ENCODE results near the gene COQ7. TPM values are rescaled to one million over a fixed set of nuclear protein-coding genes. Genes with fewer than 3 reads are reported as not detected.

COQ7 gene
- total RNA-seq, 1 experiment from 2014 or later: 30.7 TPM

GRCh38 chr16:19105131-19105530 lies 37.7 kb downstream of the COQ7 start:
- H3K27me3 ChIP-seq (ENCODE audit: insufficient read depth, low read depth): no peaks in the 10 kb centered on the region
- no peak for DNase-seq
- H3K4me1 ChIP-seq (replicated peaks; ENCODE audit: insufficient read depth): peaks cover 30% of the 10 kb centered on the region
- no peak overlapping the region for H2AFZ ChIP-seq
- peaks cover 38% of the 10 kb centered on the region for H3F3A ChIP-seq (ENCODE audit: insufficient read depth, low read depth)
- no peaks in the 10 kb centered on the region for H3K9me3 ChIP-seq (ENCODE audit: insufficient read depth, low read depth)
- no peak overlapping the region for H3K4me2 ChIP-seq
- ChIA-PET POLR2A (ENCODE audit: unreplicated experiment) (no interaction called here), CTCF (no interaction called here)
- intact Hi-C loops (cut with micrococcal nuclease; ENCODE audit: unreplicated experiment): no loop called here
- TF ChIP-seq CTCF (conservative IDR thresholded peaks at IDR 0.05) (no peak), EZH2 (IDR thresholded peaks at IDR 0.05; ENCODE audit: low read depth) (no peak)
- H3K27ac ChIP-seq: no peak overlapping the region
- H3K36me3 ChIP-seq (ENCODE audit: low read depth): no peaks in the 10 kb centered on the region
- no TSS peak for BruUV-seq (replicated peaks)
- H4K20me1 ChIP-seq (ENCODE audit: insufficient read depth): no peaks in the 10 kb centered on the region
- no peaks in the 10 kb centered on the region for H3K79me2 ChIP-seq (ENCODE audit: low read depth)
- no peak overlapping the region for H3K4me3 ChIP-seq
- no peaks in the 10 kb centered on the region for H3K9me2 ChIP-seq (ENCODE audit: insufficient read depth)

- no peaks in the 10 kb centered on the region for H3K9me3 ChIP-seq (ENCODE audit: insufficient read depth, low read depth)
- H3K27me3 ChIP-seq (ENCODE audit: insufficient read depth, low read depth): no peaks in the 10 kb centered on the region
- intact Hi-C loops (cut with micrococcal nuclease; ENCODE audit: unreplicated experiment): no loop called here
- peaks cover 38% of the 10 kb centered on the region for H3F3A ChIP-seq (ENCODE audit: insufficient read depth, low read depth)
- H3K9me2 ChIP-seq (ENCODE audit: insufficient read depth): no peaks in the 10 kb centered on the region
- peaks cover 8% of the 10 kb centered on the region; the same call in 1 of the 2 replicates for H3K79me2 ChIP-seq (ENCODE audit: low read depth)
- H3K4me2 ChIP-seq: peak overlapping the region; percentile 55; the same call in 1 of the 2 replicates
- TF ChIP-seq CTCF (conservative IDR thresholded peaks at IDR 0.05) (no peak), EZH2 (IDR thresholded peaks at IDR 0.05; ENCODE audit: low read depth) (no peak)
- POLR2A ChIA-PET (ENCODE audit: unreplicated experiment): no interaction called here
- CTCF ChIA-PET: no interaction called here
- no peaks in the 10 kb centered on the region for H4K20me1 ChIP-seq (ENCODE audit: insufficient read depth)
- H3K4me3 ChIP-seq: no peak overlapping the region
- peaks cover 37% of the 10 kb centered on the region for H3K4me1 ChIP-seq (replicated peaks; ENCODE audit: insufficient read depth)
- H3K27ac ChIP-seq: peak overlapping the region; percentile 95
- no peaks in the 10 kb centered on the region for H3K36me3 ChIP-seq (ENCODE audit: low read depth)
- no peak for DNase-seq
- H2AFZ ChIP-seq: no peak overlapping the region
- no TSS peak for BruUV-seq (replicated peaks)
Observed at GRCh38 chr16:19105891-19106624, 38.6 kb downstream of the COQ7 start.

- Histone ChIP-seq H3K27ac (peak overlapping the region; percentile 95), H3K9me3 (ENCODE audit: insufficient read depth, low read depth) (no peaks in the 10 kb centered on the region), H3K79me2 (ENCODE audit: low read depth) (peaks cover 14% of the 10 kb centered on the region), H3K27me3 (ENCODE audit: insufficient read depth, low read depth) (no peaks in the 10 kb centered on the region), H3K36me3 (ENCODE audit: low read depth) (no peaks in the 10 kb centered on the region), H3K4me3 (no peak overlapping the region), H3K4me1 (replicated peaks; ENCODE audit: insufficient read depth) (peaks cover 43% of the 10 kb centered on the region), H3K9me2 (ENCODE audit: insufficient read depth) (no peaks in the 10 kb centered on the region), H4K20me1 (ENCODE audit: insufficient read depth) (no peaks in the 10 kb centered on the region), H2AFZ (no peak overlapping the region), H3K4me2 (peak overlapping the region; percentile 55), H3F3A (ENCODE audit: insufficient read depth, low read depth) (peaks cover 38% of the 10 kb centered on the region)
- intact Hi-C loops (cut with micrococcal nuclease; ENCODE audit: unreplicated experiment): loop anchor here (1.0 kb wide), 1 partner anchor 11 kb away; no protein-coding TSS in a partner anchor
- TF ChIP-seq CTCF (conservative IDR thresholded peaks at IDR 0.05) (no peak), EZH2 (IDR thresholded peaks at IDR 0.05; ENCODE audit: low read depth) (no peak)
- POLR2A ChIA-PET (ENCODE audit: unreplicated experiment): no interaction called here
- CTCF ChIA-PET: no interaction called here
- BruUV-seq (replicated peaks): no TSS peak
- DNase-seq: no peak
Observed at GRCh38 chr16:19106625-19107020, 39.2 kb downstream of the COQ7 start.
